ENCODE data around the gene MPO. TPM values are rescaled to one million over a fixed set of nuclear protein-coding genes. Genes with fewer than 3 reads are reported as not detected.

Gene MPO
- total RNA-seq, 2 donors from 2014 or later: not detected

DNA sequence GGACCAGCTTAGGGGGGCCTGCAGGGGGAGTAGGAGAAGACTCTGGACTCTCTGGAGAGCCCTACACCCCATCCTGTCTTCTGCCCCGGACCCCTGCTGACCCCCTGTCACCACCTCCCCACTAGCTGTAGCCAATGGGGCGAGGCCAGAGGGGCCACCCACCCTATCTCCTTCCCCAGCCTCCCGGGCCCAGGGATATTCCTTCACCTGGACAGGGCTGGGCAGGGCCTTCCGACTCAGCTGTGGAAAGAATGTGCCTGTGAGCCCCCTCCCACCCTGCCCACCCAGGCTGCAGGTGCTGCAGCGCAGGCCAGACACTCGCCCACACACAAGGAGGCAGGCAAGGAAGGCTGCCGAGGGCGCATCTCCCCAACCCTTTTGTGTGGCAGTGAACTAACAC is 24.9 kb upstream of the MPO start:
- Histone ChIP-seq H3K36me3 (ENCODE audit: control insufficient read depth, insufficient read depth, low read length) (no peaks in the 10 kb centered on the region), H3K27me3 (ENCODE audit: control insufficient read depth, insufficient read depth, low read length, poor library complexity, severe bottlenecking) (no peaks in the 10 kb centered on the region), H3K4me1 (ENCODE audit: control insufficient read depth, insufficient read depth, low read length) (no peaks in the 10 kb centered on the region), H3K4me3 (ENCODE audit: low read length) (no peak overlapping the region), H3K27ac (ENCODE audit: low read depth, low read length) (no peak overlapping the region), H3K9ac (ENCODE audit: extremely low read depth, low read length, poor library complexity, severe bottlenecking) (no peak overlapping the region), H3K9me3 (ENCODE audit: control insufficient read depth, low read length) (no peaks in the 10 kb centered on the region)
- Mint-ChIP-seq H3K27ac (no peak overlapping the region), H3K4me3 (no peak overlapping the region), H3K9me3 (no peaks in the 10 kb centered on the region), H3K27me3 (ENCODE audit: insufficient read depth) (no peaks in the 10 kb centered on the region), H3K36me3 (ENCODE audit: low read depth) (peaks cover 3% of the 10 kb centered on the region), H3K4me1 (no peaks in the 10 kb centered on the region)
- no peak for DNase-seq
- 89 to 100% methylated on average over 5 to 8 of the region's 8 CpGs for WGBS, 2 experiments (ENCODE audit: insufficient coverage in 1 of 2, insufficient read length in 1 of 2)
- TF ChIP-seq, protein P1, sequence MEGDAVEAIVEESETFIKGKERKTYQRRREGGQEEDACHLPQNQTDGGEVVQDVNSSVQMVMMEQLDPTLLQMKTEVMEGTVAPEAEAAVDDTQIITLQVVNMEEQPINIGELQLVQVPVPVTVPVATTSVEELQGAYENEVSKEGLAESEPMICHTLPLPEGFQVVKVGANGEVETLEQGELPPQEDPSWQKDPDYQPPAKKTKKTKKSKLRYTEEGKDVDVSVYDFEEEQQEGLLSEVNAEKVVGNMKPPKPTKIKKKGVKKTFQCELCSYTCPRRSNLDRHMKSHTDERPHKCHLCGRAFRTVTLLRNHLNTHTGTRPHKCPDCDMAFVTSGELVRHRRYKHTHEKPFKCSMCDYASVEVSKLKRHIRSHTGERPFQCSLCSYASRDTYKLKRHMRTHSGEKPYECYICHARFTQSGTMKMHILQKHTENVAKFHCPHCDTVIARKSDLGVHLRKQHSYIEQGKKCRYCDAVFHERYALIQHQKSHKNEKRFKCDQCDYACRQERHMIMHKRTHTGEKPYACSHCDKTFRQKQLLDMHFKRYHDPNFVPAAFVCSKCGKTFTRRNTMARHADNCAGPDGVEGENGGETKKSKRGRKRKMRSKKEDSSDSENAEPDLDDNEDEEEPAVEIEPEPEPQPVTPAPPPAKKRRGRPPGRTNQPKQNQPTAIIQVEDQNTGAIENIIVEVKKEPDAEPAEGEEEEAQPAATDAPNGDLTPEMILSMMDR (conservative IDR thresholded peaks at IDR 0.05): no peak

DNA sequence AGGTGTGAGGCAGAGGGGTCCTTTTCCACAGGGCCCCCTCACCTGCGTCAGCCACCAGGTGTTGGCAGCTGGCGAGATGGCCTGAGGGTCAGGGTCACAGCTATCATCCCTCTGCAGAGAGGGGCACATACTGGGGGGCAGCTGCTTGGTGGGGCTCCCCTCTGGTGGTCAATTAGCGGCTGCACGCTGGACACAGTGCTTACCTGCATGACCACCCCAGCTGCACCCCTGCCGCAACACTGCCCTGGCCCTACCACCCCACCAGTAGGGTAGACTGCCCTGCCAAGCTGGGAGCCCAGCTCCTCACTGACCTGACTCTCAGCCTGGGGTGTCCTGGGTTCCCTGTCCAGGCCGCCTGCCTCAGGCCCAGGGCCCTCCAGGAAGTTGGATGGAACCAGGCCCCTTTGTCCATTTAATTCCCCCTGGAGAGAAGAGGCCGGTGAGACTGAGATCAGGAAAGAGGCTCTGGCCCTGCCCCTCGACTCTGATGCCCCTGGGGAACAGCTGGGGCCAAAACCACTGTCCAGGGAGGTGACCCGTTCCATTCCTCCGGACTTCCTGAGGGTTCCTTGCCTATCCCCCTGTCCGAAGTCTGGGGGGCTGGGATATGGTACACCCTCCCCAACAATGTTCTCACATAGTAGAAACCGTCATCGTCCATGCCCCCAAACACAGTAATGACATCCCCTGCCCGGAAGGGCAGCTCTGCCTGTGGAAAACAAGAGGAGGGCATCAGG is 24.2 kb upstream of the MPO start:
- no peak overlapping the region for H3K9ac ChIP-seq (ENCODE audit: extremely low read depth, low read length, poor library complexity, severe bottlenecking)
- DNase-seq: no peak
- Mint-ChIP-seq H3K36me3 (ENCODE audit: low read depth) (peaks cover 3% of the 10 kb centered on the region), H3K27me3 (ENCODE audit: insufficient read depth) (peaks cover 3% of the 10 kb centered on the region), H3K4me1 (no peaks in the 10 kb centered on the region), H3K9me3 (no peaks in the 10 kb centered on the region), H3K27ac (no peak overlapping the region), H3K4me3 (no peak overlapping the region)
- no peaks in the 10 kb centered on the region for H3K36me3 ChIP-seq (ENCODE audit: control insufficient read depth, insufficient read depth, low read length)
- TF ChIP-seq, protein P1 (conservative IDR thresholded peaks at IDR 0.05): no peak
- no peak overlapping the region for H3K27ac ChIP-seq (ENCODE audit: low read depth, low read length)
- 93 to 94% methylated on average over 6 to 14 of the region's 14 CpGs for WGBS, 2 experiments (ENCODE audit: insufficient coverage in 1 of 2, insufficient read length in 1 of 2)
- no peaks in the 10 kb centered on the region for H3K27me3 ChIP-seq (ENCODE audit: control insufficient read depth, insufficient read depth, low read length, poor library complexity, severe bottlenecking)
- H3K9me3 ChIP-seq (ENCODE audit: control insufficient read depth, low read length): no peaks in the 10 kb centered on the region
- no peak overlapping the region for H3K4me3 ChIP-seq (ENCODE audit: low read length)
- H3K4me1 ChIP-seq (ENCODE audit: control insufficient read depth, insufficient read depth, low read length): no peaks in the 10 kb centered on the region

DNA sequence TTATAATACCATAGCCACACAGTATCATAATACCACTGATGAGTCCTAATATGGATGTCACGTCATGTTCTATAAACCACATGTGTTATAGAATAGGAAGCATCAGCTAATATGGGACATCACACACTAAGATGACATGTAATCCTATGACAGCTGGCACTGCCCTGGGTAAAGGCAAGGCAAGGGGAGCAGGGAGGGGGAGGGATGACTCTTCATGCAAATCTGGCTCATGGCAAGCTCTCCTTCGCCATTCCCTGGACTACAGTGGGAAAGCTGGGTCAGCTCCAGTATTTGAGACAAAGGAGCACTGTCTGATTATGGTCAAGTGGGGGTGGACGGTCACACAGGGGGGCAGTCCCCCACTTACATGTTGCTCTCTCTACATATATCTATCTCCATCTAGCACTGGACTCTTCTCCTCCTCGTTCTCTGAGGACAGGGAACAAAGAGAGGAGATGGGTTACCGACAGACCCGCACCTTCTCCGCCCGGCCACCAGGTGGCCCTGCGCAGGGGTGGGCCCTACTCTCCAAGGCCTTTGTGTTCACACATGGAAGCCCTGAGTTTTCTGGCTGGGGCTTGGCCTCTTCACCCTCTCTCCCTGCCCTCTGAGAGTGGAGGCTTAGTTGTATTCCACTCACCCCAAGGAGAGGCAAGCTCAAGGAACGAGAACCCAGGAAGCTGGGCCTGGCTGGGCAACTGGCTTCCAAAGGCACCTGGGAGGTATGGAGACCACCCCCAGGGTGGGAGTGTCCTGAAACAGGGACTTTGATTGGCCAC is 23.4 kb upstream of the MPO start:
- H3K9me3 ChIP-seq (ENCODE audit: control insufficient read depth, low read length): no peaks in the 10 kb centered on the region
- peaks cover 3% of the 10 kb centered on the region for H3K36me3 Mint-ChIP-seq (ENCODE audit: low read depth)

More for the DNA sequence above, 23.4 kb upstream of the MPO start:
- WGBS, 2 experiments (ENCODE audit: insufficient coverage in 1 of 2, insufficient read length in 1 of 2): 50 to 80% methylated on average over 2 to 10 of the region's 10 CpGs
- no peaks in the 10 kb centered on the region for H3K4me1 Mint-ChIP-seq
- H3K27ac Mint-ChIP-seq: peak overlapping the region; percentile 77
- Histone ChIP-seq H3K4me1 (ENCODE audit: control insufficient read depth, insufficient read depth, low read length) (no peaks in the 10 kb centered on the region), H3K27ac (ENCODE audit: low read depth, low read length) (no peak overlapping the region), H3K4me3 (ENCODE audit: low read length) (no peak overlapping the region), H3K36me3 (ENCODE audit: control insufficient read depth, insufficient read depth, low read length) (no peaks in the 10 kb centered on the region), H3K27me3 (ENCODE audit: control insufficient read depth, insufficient read depth, low read length, poor library complexity, severe bottlenecking) (no peaks in the 10 kb centered on the region), H3K9ac (ENCODE audit: extremely low read depth, low read length, poor library complexity, severe bottlenecking) (no peak overlapping the region)
- TF ChIP-seq, protein P1 (conservative IDR thresholded peaks at IDR 0.05): peak; percentile 93
- H3K9me3 Mint-ChIP-seq: no peaks in the 10 kb centered on the region
- H3K27me3 Mint-ChIP-seq (ENCODE audit: insufficient read depth): peaks cover 3% of the 10 kb centered on the region
- DNase-seq: peak; percentile 93
- no peak overlapping the region for H3K4me3 Mint-ChIP-seq
